HG03135 (cell line): Measurements from ENCODE around the gene ST6GALNAC1.

Source experiments
- ATAC-seq: cut with Tn5 transposase; IDR thresholded peaks from one replicate; pipeline ENCODE4 v1.9.1; 2021; ENCODE audit warnings: mild to moderate bottlenecking, moderate library complexity; ENCODE audit not compliant: unreplicated experiment

ST6GALNAC1 gene, protein sequence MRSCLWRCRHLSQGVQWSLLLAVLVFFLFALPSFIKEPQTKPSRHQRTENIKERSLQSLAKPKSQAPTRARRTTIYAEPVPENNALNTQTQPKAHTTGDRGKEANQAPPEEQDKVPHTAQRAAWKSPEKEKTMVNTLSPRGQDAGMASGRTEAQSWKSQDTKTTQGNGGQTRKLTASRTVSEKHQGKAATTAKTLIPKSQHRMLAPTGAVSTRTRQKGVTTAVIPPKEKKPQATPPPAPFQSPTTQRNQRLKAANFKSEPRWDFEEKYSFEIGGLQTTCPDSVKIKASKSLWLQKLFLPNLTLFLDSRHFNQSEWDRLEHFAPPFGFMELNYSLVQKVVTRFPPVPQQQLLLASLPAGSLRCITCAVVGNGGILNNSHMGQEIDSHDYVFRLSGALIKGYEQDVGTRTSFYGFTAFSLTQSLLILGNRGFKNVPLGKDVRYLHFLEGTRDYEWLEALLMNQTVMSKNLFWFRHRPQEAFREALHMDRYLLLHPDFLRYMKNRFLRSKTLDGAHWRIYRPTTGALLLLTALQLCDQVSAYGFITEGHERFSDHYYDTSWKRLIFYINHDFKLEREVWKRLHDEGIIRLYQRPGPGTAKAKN

DNA sequence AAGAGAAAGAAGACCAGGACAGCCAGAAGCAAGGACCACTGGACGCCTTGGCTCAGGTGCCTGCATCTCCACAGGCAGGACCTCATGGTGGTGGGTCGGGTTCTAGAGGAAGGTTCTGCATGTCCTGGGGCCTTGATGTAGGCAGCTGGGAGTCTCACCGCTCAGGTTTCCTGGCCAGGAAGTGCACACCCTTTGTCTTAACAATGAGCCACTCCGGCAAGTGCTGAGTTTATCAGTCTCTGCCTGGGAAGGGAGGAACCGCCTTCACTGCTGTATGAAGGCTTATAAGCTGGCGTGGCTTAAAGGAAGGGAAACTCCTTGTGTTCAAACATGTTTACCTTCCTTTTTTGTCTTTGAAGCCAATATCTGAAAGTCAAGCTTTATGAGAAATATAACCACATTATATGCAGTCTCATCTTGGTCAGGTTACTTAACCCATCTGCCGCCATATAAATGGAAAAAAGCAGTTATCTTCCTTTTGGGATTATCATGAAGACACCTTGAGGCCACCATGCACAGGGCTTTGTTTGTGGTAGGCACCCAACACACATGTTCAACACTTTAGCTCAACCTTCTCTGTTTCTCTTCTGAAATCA is at the start of gene ST6GALNAC1:
Gene ST6GALNAC1, minus strand, starts transcription at position 205 of the 596 bp plus-strand sequence. Its CDS starts 119 bp downstream, at position 86.
- ATAC-seq = no peak

- no peak for ATAC-seq
Measured at GRCh38 chr17:76691379-76692191, 48.0 kb upstream of the ST6GALNAC1 start.

DNA sequence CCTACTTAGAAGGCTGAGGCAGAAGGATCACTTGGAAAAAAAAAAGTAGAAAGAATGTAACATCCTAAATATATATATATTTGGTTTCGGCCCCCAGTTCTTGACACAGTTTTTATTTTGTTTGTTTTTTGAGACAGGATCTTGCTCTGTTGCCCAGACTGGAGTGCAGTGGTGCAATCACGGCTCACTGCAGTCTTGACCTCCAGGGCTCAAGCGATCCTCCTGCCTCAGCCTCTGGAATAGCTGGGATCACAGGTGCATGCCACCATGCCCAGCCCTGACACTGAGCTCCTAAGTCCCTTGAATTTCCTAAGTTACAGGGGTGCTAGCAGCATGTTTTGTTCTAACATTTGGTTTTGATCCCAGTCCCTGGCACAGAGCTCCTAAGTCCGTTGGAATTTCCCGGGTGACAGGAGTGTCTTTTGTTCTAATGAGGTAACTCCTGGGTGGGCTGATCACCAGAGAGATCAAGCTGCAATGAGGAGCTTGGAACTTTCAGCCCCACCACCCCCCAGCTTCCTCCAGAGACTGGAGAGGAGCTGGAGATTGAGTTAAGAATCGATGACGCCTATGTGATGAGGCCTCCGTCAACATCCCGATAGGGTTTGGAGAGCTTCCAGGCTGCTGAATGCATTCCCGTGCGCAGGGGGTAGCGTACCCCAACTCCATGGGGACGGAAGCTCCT is 47.2 kb upstream of the ST6GALNAC1 start:
- no peak for ATAC-seq

DNA sequence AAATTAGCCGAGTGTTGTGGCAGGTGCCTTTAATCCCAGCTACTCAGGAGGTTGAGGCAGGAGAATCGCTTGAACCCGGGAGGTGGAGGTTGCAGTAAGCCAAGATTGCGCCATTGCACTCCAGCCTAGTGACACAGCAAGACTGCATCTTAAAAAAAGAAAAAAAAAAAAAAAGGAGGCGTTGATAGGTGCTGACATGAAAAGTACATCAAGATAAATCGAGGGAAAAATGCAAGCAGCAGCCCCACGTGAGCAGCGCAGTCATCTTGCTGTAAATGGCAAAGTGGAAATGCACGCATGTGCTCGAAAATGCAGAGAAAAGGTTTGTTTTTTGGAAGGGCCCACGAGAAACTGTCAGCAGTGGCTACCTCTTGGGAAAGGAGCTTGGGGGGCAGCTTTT is 46.3 kb upstream of the ST6GALNAC1 start:
- no peak for ATAC-seq

- ATAC-seq = no peak
Measured at GRCh38 chr17:76688165-76688622, 44.6 kb upstream of the ST6GALNAC1 start.

DNA sequence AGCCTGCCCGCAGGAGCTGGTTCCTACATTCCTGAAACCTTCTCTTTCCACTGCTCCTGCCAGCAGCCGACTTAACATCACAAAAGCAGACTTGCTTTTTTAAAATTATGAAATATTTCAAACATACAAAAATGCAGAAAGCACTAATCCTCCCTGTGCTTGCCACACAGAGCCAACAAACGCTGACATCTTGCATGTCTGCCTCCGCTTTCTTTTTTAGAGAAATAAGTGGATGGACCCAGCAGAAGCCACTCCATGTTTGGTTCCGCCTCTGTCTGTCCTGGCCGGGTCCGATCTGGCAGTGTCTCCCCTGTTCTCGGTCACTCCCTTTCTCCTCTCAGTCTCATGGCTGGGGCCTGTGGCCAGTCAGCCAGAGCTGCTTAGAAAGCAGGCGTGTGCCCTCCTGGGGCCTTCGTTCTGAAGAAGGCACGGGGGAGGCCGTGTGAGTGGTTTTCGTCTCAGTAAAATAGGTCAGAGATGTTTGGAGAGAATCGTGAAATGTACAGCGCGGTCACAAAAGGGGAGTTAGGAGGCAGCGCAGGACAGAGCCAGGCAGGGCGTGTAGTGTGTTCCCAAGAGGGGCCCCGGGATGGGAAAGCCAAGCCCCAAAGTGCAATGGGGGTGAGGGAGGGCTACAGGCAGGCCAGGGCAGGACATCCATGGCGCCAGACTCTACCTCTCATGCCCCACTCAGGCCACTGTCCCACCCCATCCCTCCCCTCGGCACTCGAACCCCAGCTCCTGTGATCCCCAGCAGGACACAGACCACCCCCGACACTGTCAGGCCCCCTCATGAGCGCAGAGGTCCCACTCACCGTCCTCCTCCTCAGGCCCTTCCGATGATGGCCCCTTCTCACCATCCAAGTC is 44.0 kb upstream of the ST6GALNAC1 start:
- ATAC-seq = no peak

DNA sequence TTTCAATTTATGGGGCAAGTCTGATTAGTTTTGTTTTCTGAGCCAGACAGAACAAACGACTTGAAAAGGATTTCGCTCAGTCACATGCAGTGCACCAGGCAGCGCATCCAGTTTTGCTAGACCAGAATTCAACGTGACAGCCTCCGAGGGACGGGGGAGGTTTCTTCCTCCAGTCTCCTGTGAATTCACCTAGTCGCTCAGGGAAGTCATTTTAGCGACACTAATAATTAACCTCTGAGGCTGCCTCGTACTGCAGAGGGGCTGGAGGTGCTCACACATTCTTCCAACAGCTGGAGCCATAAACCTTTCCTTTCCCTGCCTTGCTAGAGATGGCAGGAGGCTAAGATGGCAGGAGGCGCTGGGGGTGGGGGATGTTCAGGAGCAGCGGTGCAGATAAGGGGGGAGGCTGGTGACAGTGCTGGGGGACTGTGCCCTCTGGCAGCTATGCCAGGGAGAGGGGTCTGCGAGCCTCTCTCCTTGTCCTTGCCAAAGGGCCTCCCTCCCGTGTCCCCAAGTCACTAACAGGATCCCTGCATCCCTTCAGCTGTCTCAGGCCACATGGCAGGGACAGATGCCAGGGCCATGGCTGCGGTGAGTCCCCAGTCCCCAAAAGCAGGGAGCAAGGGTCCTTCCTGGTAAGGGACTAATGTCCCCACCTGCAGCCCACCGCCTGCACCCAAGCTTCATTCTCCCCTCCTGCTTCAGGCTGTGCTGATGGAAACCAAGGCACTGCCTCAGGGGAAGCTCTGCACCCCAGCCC is 43.2 kb upstream of the ST6GALNAC1 start:
- no peak for ATAC-seq

DNA sequence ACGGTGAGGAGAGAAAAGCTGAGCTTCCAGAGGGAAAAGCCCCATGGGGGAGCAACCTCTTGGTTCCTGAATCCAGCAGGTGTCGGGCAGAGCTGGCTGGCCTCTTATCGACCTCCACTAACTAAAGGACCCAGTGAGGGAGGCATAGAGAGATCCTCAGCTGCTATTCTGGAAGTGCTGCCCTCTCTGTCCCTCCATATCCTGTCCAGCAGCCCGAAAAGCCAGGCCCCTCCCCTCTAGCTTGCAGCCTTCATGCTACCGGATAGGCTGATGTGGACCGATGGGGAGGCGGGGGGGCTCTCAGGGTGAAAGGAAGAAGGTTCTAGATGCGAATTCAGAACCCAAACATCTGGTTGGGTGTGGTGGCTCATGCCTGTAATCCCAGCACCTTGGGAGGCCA is 42.3 kb upstream of the ST6GALNAC1 start:
- no peak for ATAC-seq

DNA sequence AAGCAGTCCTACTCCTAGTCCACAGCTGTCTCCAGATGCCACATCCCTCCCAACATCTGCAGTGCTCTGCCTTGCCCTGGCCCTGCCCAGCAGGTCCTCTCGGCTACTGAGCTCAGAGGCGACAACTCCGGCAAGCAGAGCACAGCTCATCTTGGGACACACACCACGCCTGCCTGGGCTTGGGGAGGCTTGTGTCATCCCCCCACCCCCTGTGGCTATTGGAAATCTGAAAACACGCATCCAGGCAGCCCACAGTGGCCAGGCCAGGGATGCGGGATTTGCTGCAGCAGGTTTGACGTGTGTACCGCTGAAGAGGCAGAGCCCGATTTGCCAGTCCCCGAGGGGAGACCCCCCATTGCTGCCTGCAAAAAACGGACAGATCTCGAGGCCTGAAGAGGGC is 41.8 kb upstream of the ST6GALNAC1 start:
- ATAC-seq = no peak

- no peak for ATAC-seq
Measured at GRCh38 chr17:76684756-76685155, 41.2 kb upstream of the ST6GALNAC1 start.

DNA sequence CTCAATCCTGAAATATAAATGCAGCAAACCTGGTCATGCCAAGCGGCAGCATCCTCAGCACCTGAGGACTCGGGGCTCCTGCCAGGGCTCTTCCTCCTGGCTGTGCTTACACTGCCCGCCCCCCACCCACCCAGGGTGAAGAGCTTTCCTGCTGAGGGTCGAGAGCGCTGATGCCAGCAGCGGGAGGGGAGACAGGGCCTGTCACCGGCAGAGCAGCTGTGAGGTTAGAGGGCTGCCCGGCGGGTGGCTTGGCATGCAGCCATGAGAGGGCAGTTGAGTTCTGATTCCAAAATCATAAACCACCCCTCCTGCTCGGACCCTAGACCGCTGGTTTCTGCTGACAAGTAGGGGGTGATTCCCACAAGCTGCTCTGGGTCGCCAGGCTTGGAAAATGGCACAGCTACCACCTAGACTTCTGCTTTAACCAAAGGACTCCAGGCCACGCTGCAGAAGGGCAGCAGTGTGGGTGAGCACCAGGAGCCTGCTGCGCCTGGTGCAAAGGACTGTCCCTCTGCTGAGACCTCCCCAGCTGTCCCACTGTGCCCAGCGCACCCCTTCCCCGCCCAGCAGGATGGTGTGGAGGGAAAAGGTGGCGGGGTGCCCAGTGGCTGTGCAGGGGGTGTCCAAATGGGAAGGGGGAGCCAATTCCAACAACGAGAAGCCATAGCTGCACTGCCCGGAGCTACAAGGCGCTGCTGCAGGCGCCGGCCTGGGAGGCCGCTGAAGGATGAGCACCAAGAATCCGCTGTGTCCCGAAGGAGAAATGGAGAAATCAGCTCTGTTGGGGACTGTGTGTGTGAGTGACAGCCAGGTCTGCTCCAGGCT is 40.6 kb upstream of the ST6GALNAC1 start:
- no peak for ATAC-seq

GRCh38 chr17:76683011-76683755 is 39.6 kb upstream of the ST6GALNAC1 start:
- ATAC-seq = no peak

DNA sequence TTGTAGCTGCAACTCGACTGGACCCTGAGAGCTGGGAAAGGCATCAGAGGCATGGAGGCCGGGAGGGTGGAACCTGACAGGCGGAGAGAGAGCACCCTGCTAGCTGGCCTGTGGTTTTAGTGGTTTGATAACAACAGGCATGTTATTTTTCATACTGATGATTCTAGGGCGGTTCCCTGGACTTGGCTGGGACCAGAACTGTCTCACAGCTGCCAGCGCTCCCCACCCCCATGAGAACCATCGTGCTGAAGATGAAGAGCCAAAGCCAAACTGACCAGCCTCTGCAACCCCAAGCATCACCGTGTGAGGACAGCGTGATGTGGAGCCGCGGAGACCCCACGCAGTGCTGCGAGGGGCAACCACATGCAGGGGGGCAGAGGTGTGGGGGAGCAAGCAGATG is 38.7 kb upstream of the ST6GALNAC1 start:
- no peak for ATAC-seq

- no peak for ATAC-seq
Measured at GRCh38 chr17:76681222-76682137, 37.9 kb upstream of the ST6GALNAC1 start.

DNA sequence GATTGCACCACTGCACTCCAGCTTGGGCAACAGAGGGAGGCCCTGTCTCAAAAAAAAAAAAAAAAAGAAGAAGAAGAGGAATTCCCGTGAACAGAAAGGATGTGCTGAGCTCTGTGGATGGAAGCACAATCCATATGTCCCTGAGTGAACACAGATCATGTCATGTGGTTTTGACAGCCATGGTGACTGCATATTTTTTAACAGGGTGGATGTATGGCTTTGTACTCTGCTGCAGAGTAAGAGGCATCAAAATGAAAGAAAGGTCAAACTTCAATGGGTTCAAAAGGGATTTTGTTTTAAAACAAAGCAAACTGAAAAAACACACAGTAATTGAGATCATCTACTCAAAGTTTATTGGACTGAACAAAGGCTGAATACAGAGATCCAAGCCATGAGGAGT is 35.7 kb upstream of the ST6GALNAC1 start:
- ATAC-seq = no peak

GRCh38 chr17:76678330-76678729 is 34.8 kb upstream of the ST6GALNAC1 start:
- ATAC-seq = no peak
